ENCODE data around the gene SP1.

The SP1 gene

GRCh38 chr12:53452159-53453077 is 72.4 kb downstream of the SP1 start:
- peak; percentile 53 to 86 (median 70) for DNase-seq

GRCh38 chr12:53453953-53454640 is 74.1 kb downstream of the SP1 start:
- DNase-seq = no peak

- DNase-seq = no peak
These were observed 74.7 kb downstream of the SP1 start for GRCh38 chr12:53454707-53455106.

GRCh38 chr12:53456654-53457366 is 76.8 kb downstream of the SP1 start:
- DNase-seq = no peak

- DNase-seq = no peak
These were observed 79.1 kb downstream of the SP1 start for GRCh38 chr12:53459097-53459496.

GRCh38 chr12:53461059-53461458 is 81.1 kb downstream of the SP1 start:
- no peak for DNase-seq

- no peak for DNase-seq
These were observed 81.6 kb downstream of the SP1 start for GRCh38 chr12:53461591-53461990.

- DNase-seq = no peak
These were observed 83.0 kb downstream of the SP1 start for GRCh38 chr12:53462935-53463334.

GRCh38 chr12:53463802-53464560 is 84.0 kb downstream of the SP1 start:
- DNase-seq = no peak

GRCh38 chr12:53464685-53465418 is 84.9 kb downstream of the SP1 start:
- DNase-seq = no peak

GRCh38 chr12:53465679-53466078 is 85.7 kb downstream of the SP1 start:
- no peak for DNase-seq

All from T-helper 2 cell (primary cell).